Tibial nerve (tissue), 3 donors: ENCODE results near the gene SGPP1.
"Not testable (repeated sequence)": the region's sequence is repeated elsewhere in the genome, so short reads cannot be mapped to it uniquely, and the experiment has no call there.

ENCODE experiments used
- CTCF ChIP-seq, 5 experiments: fragments of 200-600 bp in 3 of 5; fragments of 450-650 bp in 2 of 5; sonication (generic) in 3 of 5; IDR thresholded peaks; one replicate each; pipeline ENCODE4 v1.5.1; 2016 to 2019; ENCODE audit warnings: antibody characterized with exemption in 5 of 5, mild to moderate bottlenecking in 3 of 5, moderate library complexity in 2 of 5
- POLR2A ChIP-seq, 2 donors: fragments of 450-650 bp; IDR thresholded peaks; one replicate each; pipeline ENCODE4 v1.6.1; 2017; ENCODE audit warnings: antibody characterized with exemption in 2 of 2, mild to moderate bottlenecking in 2 of 2, moderate library complexity in 2 of 2

GRCh38 chr14:63661881-63662280 is 66.0 kb downstream of the SGPP1 start:
- not testable (repeated sequence) for TF ChIP-seq CTCF, POLR2A (IDR thresholded peaks at IDR 0.05)
